HEK293 (cell line): Measurements from ENCODE around the gene LCN12.
A peak's percentile ranks its signal among the peaks of the same experiment; 100 is the strongest.

Source experiments
- GLIS1 ChIP-seq: fragments of 450-650 bp; formaldehyde crosslinking; IDR thresholded peaks from 2 replicates; pipeline ENCODE4 v1.5.1; 2016; ENCODE audit warnings: missing biosample characterization, missing genetic modification characterization
- GLIS2 ChIP-seq: fragments of 450-650 bp; formaldehyde crosslinking; IDR thresholded peaks from 2 replicates; pipeline ENCODE4 v1.5.1; 2016; ENCODE audit warnings: missing biosample characterization, missing genetic modification characterization
- IKZF3 ChIP-seq: fragments of 450-650 bp; IDR thresholded peaks from 2 replicates; pipeline ENCODE4 v1.5.0; 2018; ENCODE audit warnings: missing biosample characterization, mild to moderate bottlenecking, missing genetic modification characterization, moderate library complexity
- KLF1 ChIP-seq: fragments of 450-650 bp; formaldehyde crosslinking; IDR thresholded peaks from 2 replicates; pipeline ENCODE4 v1.5.1; 2016; ENCODE audit warnings: missing biosample characterization, missing genetic modification characterization
- KLF8 ChIP-seq: fragments of 450-650 bp; formaldehyde crosslinking; IDR thresholded peaks from 2 replicates; pipeline ENCODE4 v1.5.1; 2016; ENCODE audit warnings: missing biosample characterization, missing genetic modification characterization
- RBAK ChIP-seq: fragments of 450-650 bp; formaldehyde crosslinking; IDR thresholded peaks from 2 replicates; pipeline ENCODE4 v1.5.1; 2016; ENCODE audit warnings: missing biosample characterization, missing genetic modification characterization
- SP2 ChIP-seq: fragments of 450-650 bp; formaldehyde crosslinking; IDR thresholded peaks from 2 replicates; pipeline ENCODE4 v1.5.1; 2016; ENCODE audit warnings: missing biosample characterization, missing genetic modification characterization
- ZBTB1 ChIP-seq: fragments of 450-650 bp; formaldehyde crosslinking; IDR thresholded peaks from 2 replicates; pipeline ENCODE4 v1.5.1; 2016; ENCODE audit warnings: missing biosample characterization, missing genetic modification characterization
- ZBTB21 ChIP-seq: fragments of 450-650 bp; formaldehyde crosslinking; IDR thresholded peaks from 2 replicates; pipeline ENCODE4 v1.5.1; 2017; ENCODE audit warnings: missing biosample characterization, missing genetic modification characterization
- ZBTB8A ChIP-seq: fragments of 450-650 bp; formaldehyde crosslinking; IDR thresholded peaks from 2 replicates; pipeline ENCODE4 v1.5.1; 2016; ENCODE audit warnings: missing biosample characterization, missing genetic modification characterization
- ZNF114 ChIP-seq: fragments of 450-650 bp; formaldehyde crosslinking; IDR thresholded peaks from 2 replicates; pipeline ENCODE4 v1.5.0; 2017; ENCODE audit warnings: missing biosample characterization, missing genetic modification characterization
- ZNF138 ChIP-seq: fragments of 450-650 bp; formaldehyde crosslinking; IDR thresholded peaks from 2 replicates; pipeline ENCODE4 v1.5.1; 2016; ENCODE audit warnings: missing biosample characterization, missing genetic modification characterization, borderline replicate concordance
- ZNF157 ChIP-seq: fragments of 450-650 bp; formaldehyde crosslinking; IDR thresholded peaks from 2 replicates; pipeline ENCODE4 v1.5.1; 2016; ENCODE audit warnings: missing biosample characterization, missing genetic modification characterization
- ZNF174 ChIP-seq: fragments of 450-650 bp; formaldehyde crosslinking; IDR thresholded peaks from 2 replicates; pipeline ENCODE4 v1.5.0; 2017; ENCODE audit warnings: missing biosample characterization, mild to moderate bottlenecking, missing genetic modification characterization
- ZNF18 ChIP-seq: fragments of 450-650 bp; formaldehyde crosslinking; IDR thresholded peaks from 2 replicates; pipeline ENCODE4 v1.5.1; 2016; ENCODE audit warnings: missing biosample characterization, missing genetic modification characterization
- ZNF19 ChIP-seq: fragments of 450-650 bp; formaldehyde crosslinking; IDR thresholded peaks from 2 replicates; pipeline ENCODE4; 2016; ENCODE audit warnings: missing biosample characterization, missing genetic modification characterization, low read depth
- ZNF221 ChIP-seq: fragments of 450-650 bp; formaldehyde crosslinking; IDR thresholded peaks from 2 replicates; pipeline ENCODE4 v1.5.1; 2017; ENCODE audit warnings: missing biosample characterization, missing genetic modification characterization, borderline replicate concordance
- ZNF23 ChIP-seq: fragments of 450-650 bp; formaldehyde crosslinking; IDR thresholded peaks from 2 replicates; pipeline ENCODE4 v1.5.1; 2016; ENCODE audit warnings: missing biosample characterization, missing genetic modification characterization, borderline replicate concordance
- ZNF302 ChIP-seq: fragments of 450-650 bp; formaldehyde crosslinking; IDR thresholded peaks from 2 replicates; pipeline ENCODE4 v1.5.1; 2016; ENCODE audit warnings: missing biosample characterization, missing genetic modification characterization, low read depth
- ZNF394 ChIP-seq: fragments of 450-650 bp; formaldehyde crosslinking; IDR thresholded peaks from 2 replicates; pipeline ENCODE4 v1.5.1; 2016; ENCODE audit warnings: missing biosample characterization, missing genetic modification characterization, mild to moderate bottlenecking, moderate library complexity, borderline replicate concordance
- ZNF473 ChIP-seq: fragments of 450-650 bp; formaldehyde crosslinking; IDR thresholded peaks from 2 replicates; pipeline ENCODE4 v1.5.1; 2017; ENCODE audit warnings: missing biosample characterization, missing genetic modification characterization
- ZNF510 ChIP-seq: fragments of 450-650 bp; formaldehyde crosslinking; IDR thresholded peaks from 2 replicates; pipeline ENCODE4 v1.5.1; 2018; ENCODE audit warnings: mild to moderate bottlenecking, missing genetic modification characterization, missing biosample characterization; ENCODE audit not compliant: insufficient replicate concordance
- ZNF560 ChIP-seq: fragments of 450-650 bp; formaldehyde crosslinking; IDR thresholded peaks from 2 replicates; pipeline ENCODE4 v1.5.1; 2017; ENCODE audit warnings: missing biosample characterization, missing genetic modification characterization, borderline replicate concordance
- ZNF600 ChIP-seq: fragments of 450-650 bp; formaldehyde crosslinking; IDR thresholded peaks from 2 replicates; pipeline ENCODE4 v1.5.1; 2016; ENCODE audit warnings: missing biosample characterization, missing genetic modification characterization
- ZNF623 ChIP-seq: fragments of 450-650 bp; formaldehyde crosslinking; IDR thresholded peaks from 2 replicates; pipeline ENCODE4 v1.5.1; 2016; ENCODE audit warnings: missing biosample characterization, missing genetic modification characterization
- ZNF670 ChIP-seq: fragments of 450-650 bp; formaldehyde crosslinking; IDR thresholded peaks from 2 replicates; pipeline ENCODE4 v1.5.1; 2016; ENCODE audit warnings: missing biosample characterization, missing genetic modification characterization, low read depth
- ZNF701 ChIP-seq: fragments of 450-650 bp; formaldehyde crosslinking; IDR thresholded peaks from 2 replicates; pipeline ENCODE4 v1.5.1; 2016; ENCODE audit warnings: missing biosample characterization, missing genetic modification characterization
- ZNF785 ChIP-seq: fragments of 450-650 bp; formaldehyde crosslinking; IDR thresholded peaks from 2 replicates; pipeline ENCODE4 v1.5.1; 2016; ENCODE audit warnings: missing biosample characterization, missing genetic modification characterization
- ZNF791 ChIP-seq: fragments of 450-650 bp; formaldehyde crosslinking; IDR thresholded peaks from 2 replicates; pipeline ENCODE4 v1.5.1; 2016; ENCODE audit warnings: missing biosample characterization, missing genetic modification characterization
- TF ChIP-seq, protein P1 (sequence below): IDR thresholded peaks from 2 replicates; pipeline ENCODE4 v1.6.1; 2011; ENCODE audit warnings: mild to moderate bottlenecking, low read depth, low read length, borderline replicate concordance
- TF ChIP-seq, protein P2 (sequence below): fragments of 450-650 bp; formaldehyde crosslinking; IDR thresholded peaks from 2 replicates; pipeline ENCODE4 v1.5.1; 2017; ENCODE audit warnings: missing biosample characterization, missing genetic modification characterization
- TF ChIP-seq, protein P3 (sequence below): fragments of 450-650 bp; formaldehyde crosslinking; IDR thresholded peaks from 2 replicates; pipeline ENCODE4 v1.5.1; 2016; ENCODE audit warnings: missing biosample characterization, missing genetic modification characterization
- TF ChIP-seq, protein P4 (sequence below): fragments of 450-650 bp; formaldehyde crosslinking; IDR thresholded peaks from 2 replicates; pipeline ENCODE4 v1.5.1; 2016; ENCODE audit warnings: missing biosample characterization, missing genetic modification characterization

Gene LCN12

GRCh38 chr9:136996361-136997292, 44.6 kb downstream of the LCN12 start, which contains the start of gene CLIC3 (continued):
- no peak for TF ChIP-seq ZNF18 (tag by site-specific recombination)
- TF ChIP-seq GLIS1 (tag by site-specific recombination): peak; percentile 57
- no peak for TF ChIP-seq ZNF473 (tag by site-specific recombination)
- no peak for TF ChIP-seq ZBTB1 (tag by site-specific recombination)
- peak; percentile 95 for TF ChIP-seq KLF1 (tag by site-specific recombination)
- no peak for TF ChIP-seq ZNF623
- TF ChIP-seq ZNF19 (tag by site-specific recombination): no peak
- no peak for TF ChIP-seq ZBTB21 (tag by site-specific recombination)
- no peak for TF ChIP-seq ZNF791 (tag by site-specific recombination)
- no peak for TF ChIP-seq ZNF23 (tag by site-specific recombination)
- TF ChIP-seq ZNF157 (tag by site-specific recombination): no peak
- TF ChIP-seq ZNF138 (tag by site-specific recombination): no peak
- TF ChIP-seq, protein P1, sequence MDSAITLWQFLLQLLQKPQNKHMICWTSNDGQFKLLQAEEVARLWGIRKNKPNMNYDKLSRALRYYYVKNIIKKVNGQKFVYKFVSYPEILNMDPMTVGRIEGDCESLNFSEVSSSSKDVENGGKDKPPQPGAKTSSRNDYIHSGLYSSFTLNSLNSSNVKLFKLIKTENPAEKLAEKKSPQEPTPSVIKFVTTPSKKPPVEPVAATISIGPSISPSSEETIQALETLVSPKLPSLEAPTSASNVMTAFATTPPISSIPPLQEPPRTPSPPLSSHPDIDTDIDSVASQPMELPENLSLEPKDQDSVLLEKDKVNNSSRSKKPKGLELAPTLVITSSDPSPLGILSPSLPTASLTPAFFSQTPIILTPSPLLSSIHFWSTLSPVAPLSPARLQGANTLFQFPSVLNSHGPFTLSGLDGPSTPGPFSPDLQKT: no peak
- no peak for TF ChIP-seq ZNF785 (tag by site-specific recombination)
- TF ChIP-seq ZNF701: no peak
- TF ChIP-seq, protein P2, sequence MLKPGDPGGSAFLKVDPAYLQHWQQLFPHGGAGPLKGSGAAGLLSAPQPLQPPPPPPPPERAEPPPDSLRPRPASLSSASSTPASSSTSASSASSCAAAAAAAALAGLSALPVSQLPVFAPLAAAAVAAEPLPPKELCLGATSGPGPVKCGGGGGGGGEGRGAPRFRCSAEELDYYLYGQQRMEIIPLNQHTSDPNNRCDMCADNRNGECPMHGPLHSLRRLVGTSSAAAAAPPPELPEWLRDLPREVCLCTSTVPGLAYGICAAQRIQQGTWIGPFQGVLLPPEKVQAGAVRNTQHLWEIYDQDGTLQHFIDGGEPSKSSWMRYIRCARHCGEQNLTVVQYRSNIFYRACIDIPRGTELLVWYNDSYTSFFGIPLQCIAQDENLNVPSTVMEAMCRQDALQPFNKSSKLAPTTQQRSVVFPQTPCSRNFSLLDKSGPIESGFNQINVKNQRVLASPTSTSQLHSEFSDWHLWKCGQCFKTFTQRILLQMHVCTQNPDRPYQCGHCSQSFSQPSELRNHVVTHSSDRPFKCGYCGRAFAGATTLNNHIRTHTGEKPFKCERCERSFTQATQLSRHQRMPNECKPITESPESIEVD (tag by site-specific recombination): no peak
- TF ChIP-seq IKZF3 (tag by site-specific recombination): no peak
- TF ChIP-seq ZNF670 (tag by site-specific recombination): no peak
- TF ChIP-seq, protein P3, sequence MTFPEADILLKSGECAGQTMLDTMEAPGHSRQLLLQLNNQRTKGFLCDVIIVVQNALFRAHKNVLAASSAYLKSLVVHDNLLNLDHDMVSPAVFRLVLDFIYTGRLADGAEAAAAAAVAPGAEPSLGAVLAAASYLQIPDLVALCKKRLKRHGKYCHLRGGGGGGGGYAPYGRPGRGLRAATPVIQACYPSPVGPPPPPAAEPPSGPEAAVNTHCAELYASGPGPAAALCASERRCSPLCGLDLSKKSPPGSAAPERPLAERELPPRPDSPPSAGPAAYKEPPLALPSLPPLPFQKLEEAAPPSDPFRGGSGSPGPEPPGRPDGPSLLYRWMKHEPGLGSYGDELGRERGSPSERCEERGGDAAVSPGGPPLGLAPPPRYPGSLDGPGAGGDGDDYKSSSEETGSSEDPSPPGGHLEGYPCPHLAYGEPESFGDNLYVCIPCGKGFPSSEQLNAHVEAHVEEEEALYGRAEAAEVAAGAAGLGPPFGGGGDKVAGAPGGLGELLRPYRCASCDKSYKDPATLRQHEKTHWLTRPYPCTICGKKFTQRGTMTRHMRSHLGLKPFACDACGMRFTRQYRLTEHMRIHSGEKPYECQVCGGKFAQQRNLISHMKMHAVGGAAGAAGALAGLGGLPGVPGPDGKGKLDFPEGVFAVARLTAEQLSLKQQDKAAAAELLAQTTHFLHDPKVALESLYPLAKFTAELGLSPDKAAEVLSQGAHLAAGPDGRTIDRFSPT: peak; percentile 42; the same call in 1 of the 2 replicates
- no peak for TF ChIP-seq ZNF302
- TF ChIP-seq, protein P4, sequence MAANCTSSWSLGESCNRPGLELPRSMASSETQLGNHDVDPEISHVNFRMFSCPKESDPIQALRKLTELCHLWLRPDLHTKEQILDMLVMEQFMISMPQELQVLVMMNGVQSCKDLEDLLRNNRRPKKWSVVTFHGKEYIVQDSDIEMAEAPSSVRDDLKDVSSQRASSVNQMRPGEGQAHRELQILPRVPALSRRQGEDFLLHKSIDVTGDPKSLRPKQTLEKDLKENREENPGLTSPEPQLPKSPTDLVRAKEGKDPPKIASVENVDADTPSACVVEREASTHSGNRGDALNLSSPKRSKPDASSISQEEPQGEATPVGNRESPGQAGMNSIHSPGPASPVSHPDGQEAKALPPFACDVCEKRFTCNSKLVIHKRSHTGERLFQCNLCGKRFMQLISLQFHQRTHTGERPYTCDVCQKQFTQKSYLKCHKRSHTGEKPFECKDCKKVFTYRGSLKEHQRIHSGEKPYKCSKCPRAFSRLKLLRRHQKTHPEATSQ: no peak
- peak; percentile 82 for TF ChIP-seq GLIS2 (tag by site-specific recombination)
- peak; percentile 65 for TF ChIP-seq SP2 (tag by site-specific recombination)
- TF ChIP-seq RBAK (tag by site-specific recombination): no peak
- TF ChIP-seq ZNF510 (tag by site-specific recombination): no peak
- TF ChIP-seq ZBTB8A: peak; percentile 16; the same call in 1 of the 2 replicates
- no peak for TF ChIP-seq ZNF560
- peak; percentile 25; the same call in 1 of the 2 replicates for TF ChIP-seq KLF8 (tag by site-specific recombination)
- TF ChIP-seq ZNF221 (tag by site-specific recombination): no peak
- TF ChIP-seq ZNF174 (tag by site-specific recombination): no peak
- no peak for TF ChIP-seq ZNF394 (tag by site-specific recombination)
- TF ChIP-seq ZNF600 (tag by site-specific recombination): no peak
- TF ChIP-seq ZNF114: no peak
